Activated naive CD4-positive, alpha-beta T cell treated with anti-CD3 and anti-CD28 coated beads, Interleukin-2, amount 50 U/mL, for 24 hours (primary cell): ENCODE results near the gene PHKA2.
"Not testable (repeated sequence)": the region's sequence is repeated elsewhere in the genome, so short reads cannot be mapped to it uniquely, and the experiment has no call there.

Experiments
- H3K27ac Mint-ChIP-seq: one replicate; pipeline ENCODE4 v1.8.0; 2021; ENCODE audit warnings: mild to moderate bottlenecking, mixed read lengths
- H3K27me3 Mint-ChIP-seq: one replicate; pipeline ENCODE4 v1.8.0; 2021; ENCODE audit warnings: mixed read lengths
- H3K36me3 Mint-ChIP-seq: one replicate; pipeline ENCODE4 v1.8.0; 2021; ENCODE audit warnings: mixed read lengths
- H3K4me1 Mint-ChIP-seq: one replicate; pipeline ENCODE4 v1.8.0; 2021; ENCODE audit warnings: mixed read lengths
- H3K4me3 Mint-ChIP-seq: one replicate; pipeline ENCODE4 v1.8.0; 2021; ENCODE audit warnings: mild to moderate bottlenecking, mixed read lengths
- H3K9me3 Mint-ChIP-seq: one replicate; pipeline ENCODE4 v1.8.0; 2021; ENCODE audit warnings: mixed read lengths

Gene PHKA2

GRCh38 chrX:18877469-18877868 is 106.4 kb downstream of the PHKA2 start:
- no peak overlapping the region for H3K27ac Mint-ChIP-seq
- no peaks in the 10 kb centered on the region for H3K27me3 Mint-ChIP-seq
- H3K9me3 Mint-ChIP-seq: no peaks in the 10 kb centered on the region
- H3K4me1 Mint-ChIP-seq: peaks cover 9% of the 10 kb centered on the region
- no peak overlapping the region for H3K4me3 Mint-ChIP-seq
- H3K36me3 Mint-ChIP-seq: no peaks in the 10 kb centered on the region

GRCh38 chrX:18875256-18875878 is 108.5 kb downstream of the PHKA2 start:
- Mint-ChIP-seq H3K4me1 (peaks cover 9% of the 10 kb centered on the region), H3K36me3 (no peaks in the 10 kb centered on the region), H3K9me3 (no peaks in the 10 kb centered on the region), H3K4me3 (no peak overlapping the region), H3K27me3 (no peaks in the 10 kb centered on the region), H3K27ac (no peak overlapping the region)

DNA sequence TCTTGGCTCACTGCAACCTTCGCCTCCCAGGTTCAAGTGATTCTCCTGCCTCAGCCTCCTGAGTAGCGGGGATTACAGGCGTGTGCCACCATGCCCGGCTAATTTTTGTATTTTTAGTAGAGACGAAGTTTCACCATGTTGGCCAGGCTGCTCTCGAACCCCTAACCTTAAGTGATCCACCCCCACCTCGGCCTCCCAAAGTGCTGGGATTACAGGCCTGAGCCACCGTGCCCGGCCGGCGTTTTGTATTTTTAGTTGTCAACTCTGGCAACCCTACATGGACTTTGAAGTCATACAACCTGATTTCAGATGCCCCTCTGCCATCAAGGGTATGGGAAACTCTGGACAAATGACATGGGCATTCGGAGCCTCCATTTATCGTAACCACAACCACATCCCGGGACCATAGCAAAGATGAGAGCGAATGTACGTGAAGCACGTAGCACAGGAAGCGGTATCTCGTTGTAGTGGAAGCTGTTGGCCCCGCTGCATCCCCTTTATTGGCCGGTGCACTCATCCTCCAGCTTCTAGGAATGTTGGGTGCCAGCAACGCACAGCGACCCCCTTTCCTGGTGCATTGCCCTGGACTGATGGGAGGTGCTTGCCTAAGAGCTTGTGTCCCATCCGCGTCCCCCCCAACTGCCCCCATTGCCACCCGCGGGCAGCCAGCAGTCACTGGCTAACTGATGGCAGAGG is 109.2 kb downstream of the PHKA2 start:
- Mint-ChIP-seq H3K4me1 (peaks cover 9% of the 10 kb centered on the region), H3K27ac (no peak overlapping the region), H3K9me3 (no peaks in the 10 kb centered on the region), H3K36me3 (peaks cover 1% of the 10 kb centered on the region), H3K4me3 (no peak overlapping the region), H3K27me3 (no peaks in the 10 kb centered on the region)

GRCh38 chrX:18873836-18874235 is 110.1 kb downstream of the PHKA2 start:
- H3K27me3 Mint-ChIP-seq: no peaks in the 10 kb centered on the region
- H3K9me3 Mint-ChIP-seq: no peaks in the 10 kb centered on the region
- H3K27ac Mint-ChIP-seq: no peak overlapping the region
- peaks cover 1% of the 10 kb centered on the region for H3K36me3 Mint-ChIP-seq
- no peak overlapping the region for H3K4me3 Mint-ChIP-seq
- H3K4me1 Mint-ChIP-seq: peaks cover 9% of the 10 kb centered on the region

DNA sequence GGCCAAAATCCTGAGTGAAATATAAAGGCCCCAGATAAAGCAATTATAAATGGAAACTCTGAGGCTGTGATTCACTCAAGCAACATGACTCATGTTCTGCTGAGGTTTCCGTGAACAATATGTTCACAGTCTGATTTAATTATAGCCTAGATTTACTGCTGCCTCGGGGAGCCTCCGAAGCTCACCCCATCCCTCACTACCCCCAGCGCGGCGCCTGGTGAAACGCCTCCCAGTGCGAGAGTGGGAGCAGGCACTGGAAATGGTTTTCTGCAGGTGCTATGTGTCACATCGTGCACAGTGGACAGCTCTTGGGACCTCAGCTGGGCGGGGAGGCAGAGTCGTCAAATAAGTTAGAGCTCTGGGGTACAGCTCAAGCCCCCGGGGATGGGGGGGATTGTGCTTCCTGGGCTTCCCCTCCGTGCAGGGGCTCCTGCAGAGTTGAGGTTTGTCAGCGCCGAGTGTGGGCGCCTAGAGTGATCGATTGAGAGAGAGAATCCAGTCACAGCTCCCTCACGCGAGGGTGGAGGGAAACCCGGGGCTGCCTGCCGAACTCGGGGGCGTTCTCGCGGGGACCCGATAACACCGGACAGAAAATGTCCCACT is 110.6 kb downstream of the PHKA2 start:
- Mint-ChIP-seq H3K4me3 (no peak overlapping the region), H3K27me3 (no peaks in the 10 kb centered on the region), H3K27ac (peak overlapping the region; percentile 65), H3K9me3 (no peaks in the 10 kb centered on the region), H3K4me1 (peaks cover 9% of the 10 kb centered on the region), H3K36me3 (peaks cover 1% of the 10 kb centered on the region)

GRCh38 chrX:18872621-18873020 is 111.3 kb downstream of the PHKA2 start:
- Mint-ChIP-seq H3K27me3 (no peaks in the 10 kb centered on the region), H3K4me3 (no peak overlapping the region), H3K36me3 (peaks cover 1% of the 10 kb centered on the region), H3K9me3 (no peaks in the 10 kb centered on the region), H3K4me1 (peaks cover 9% of the 10 kb centered on the region), H3K27ac (peak overlapping the region; percentile 65)

DNA sequence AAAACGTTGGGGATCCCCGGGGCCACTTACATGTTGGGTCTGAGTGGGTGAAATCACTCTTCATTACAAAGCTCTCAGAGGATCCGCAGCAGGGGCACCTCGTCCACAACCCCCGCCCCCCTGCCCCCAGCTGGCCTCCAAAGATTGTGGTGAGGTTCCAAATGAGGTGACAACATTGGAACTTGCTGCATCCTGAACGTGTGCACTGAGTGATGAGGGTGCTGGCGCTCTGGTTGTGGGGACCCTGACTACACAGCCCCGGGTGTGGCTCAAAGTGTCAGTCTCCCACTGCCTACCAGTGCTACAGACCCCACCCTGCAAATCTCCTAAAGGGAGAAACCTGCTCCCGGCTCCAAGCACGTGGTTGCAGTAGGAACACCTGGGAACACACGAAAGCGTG is 111.9 kb downstream of the PHKA2 start:
- H3K4me1 Mint-ChIP-seq: peaks cover 9% of the 10 kb centered on the region
- no peak overlapping the region for H3K27ac Mint-ChIP-seq
- H3K27me3 Mint-ChIP-seq: no peaks in the 10 kb centered on the region
- no peak overlapping the region for H3K4me3 Mint-ChIP-seq
- no peaks in the 10 kb centered on the region for H3K9me3 Mint-ChIP-seq
- H3K36me3 Mint-ChIP-seq: peaks cover 1% of the 10 kb centered on the region

GRCh38 chrX:18871161-18871890 is 112.6 kb downstream of the PHKA2 start:
- H3K27ac Mint-ChIP-seq: no peak overlapping the region
- peaks cover 1% of the 10 kb centered on the region for H3K36me3 Mint-ChIP-seq
- peaks cover 9% of the 10 kb centered on the region for H3K4me1 Mint-ChIP-seq
- H3K27me3 Mint-ChIP-seq: no peaks in the 10 kb centered on the region
- no peak overlapping the region for H3K4me3 Mint-ChIP-seq
- H3K9me3 Mint-ChIP-seq: no peaks in the 10 kb centered on the region

DNA sequence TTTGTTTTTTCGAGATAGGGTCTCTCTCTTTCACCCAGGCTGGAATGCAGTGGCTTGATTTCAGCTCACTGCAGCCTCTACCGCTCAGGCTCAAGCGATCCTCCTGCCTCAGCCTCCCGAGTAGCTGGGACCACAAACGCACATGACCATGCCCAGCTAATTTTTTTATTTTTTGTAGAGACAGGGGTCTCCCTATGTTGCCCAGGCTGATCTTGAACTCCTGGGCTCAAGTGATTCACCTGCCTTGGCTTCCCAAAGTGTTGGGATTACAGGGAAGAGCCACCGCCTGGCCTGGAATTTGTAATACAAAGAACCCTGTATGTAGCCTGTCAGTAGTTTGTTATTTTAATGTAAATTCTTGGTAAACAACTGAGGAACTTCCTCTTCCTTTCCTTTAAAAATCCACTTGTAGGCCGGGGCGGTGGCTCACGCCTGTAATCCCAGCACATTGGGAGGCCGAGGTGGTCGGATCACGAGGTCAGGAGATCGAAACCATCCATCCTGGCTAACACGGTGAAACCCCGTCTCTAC is 119.5 kb downstream of the PHKA2 start:
- Mint-ChIP-seq H3K9me3 (no peaks in the 10 kb centered on the region), H3K4me1 (no peaks in the 10 kb centered on the region), H3K27ac (no peak overlapping the region), H3K27me3 (no peaks in the 10 kb centered on the region), H3K4me3 (no peak overlapping the region), H3K36me3 (no peaks in the 10 kb centered on the region)

GRCh38 chrX:18861511-18861910 is 122.4 kb downstream of the PHKA2 start:
- no peaks in the 10 kb centered on the region for H3K9me3 Mint-ChIP-seq
- H3K27ac Mint-ChIP-seq: no peak overlapping the region
- H3K27me3 Mint-ChIP-seq: no peaks in the 10 kb centered on the region
- peaks cover 7% of the 10 kb centered on the region for H3K4me1 Mint-ChIP-seq
- no peak overlapping the region for H3K4me3 Mint-ChIP-seq
- peaks cover 1% of the 10 kb centered on the region for H3K36me3 Mint-ChIP-seq

DNA sequence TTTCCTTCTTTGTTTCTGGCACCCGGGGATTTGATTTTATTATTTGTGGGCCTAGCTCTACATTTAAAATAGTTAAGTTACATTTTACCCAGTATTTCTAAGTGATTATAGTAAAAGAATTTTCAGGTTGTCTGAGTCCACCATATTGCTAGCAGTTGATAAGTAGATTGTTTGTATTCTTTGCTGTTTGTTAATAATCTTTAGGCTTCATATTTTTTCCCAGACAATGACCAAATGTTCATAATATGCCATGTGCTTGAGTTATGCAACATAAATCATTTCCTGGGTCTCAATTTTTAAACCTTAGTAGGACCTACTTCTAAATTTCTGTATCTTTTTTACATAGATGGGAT is 127.3 kb downstream of the PHKA2 start:
- Mint-ChIP-seq H3K36me3 (peaks cover 5% of the 10 kb centered on the region), H3K27me3 (no peaks in the 10 kb centered on the region), H3K27ac (no peak overlapping the region), H3K9me3 (no peaks in the 10 kb centered on the region), H3K4me1 (peaks cover 46% of the 10 kb centered on the region), H3K4me3 (no peak overlapping the region)

DNA sequence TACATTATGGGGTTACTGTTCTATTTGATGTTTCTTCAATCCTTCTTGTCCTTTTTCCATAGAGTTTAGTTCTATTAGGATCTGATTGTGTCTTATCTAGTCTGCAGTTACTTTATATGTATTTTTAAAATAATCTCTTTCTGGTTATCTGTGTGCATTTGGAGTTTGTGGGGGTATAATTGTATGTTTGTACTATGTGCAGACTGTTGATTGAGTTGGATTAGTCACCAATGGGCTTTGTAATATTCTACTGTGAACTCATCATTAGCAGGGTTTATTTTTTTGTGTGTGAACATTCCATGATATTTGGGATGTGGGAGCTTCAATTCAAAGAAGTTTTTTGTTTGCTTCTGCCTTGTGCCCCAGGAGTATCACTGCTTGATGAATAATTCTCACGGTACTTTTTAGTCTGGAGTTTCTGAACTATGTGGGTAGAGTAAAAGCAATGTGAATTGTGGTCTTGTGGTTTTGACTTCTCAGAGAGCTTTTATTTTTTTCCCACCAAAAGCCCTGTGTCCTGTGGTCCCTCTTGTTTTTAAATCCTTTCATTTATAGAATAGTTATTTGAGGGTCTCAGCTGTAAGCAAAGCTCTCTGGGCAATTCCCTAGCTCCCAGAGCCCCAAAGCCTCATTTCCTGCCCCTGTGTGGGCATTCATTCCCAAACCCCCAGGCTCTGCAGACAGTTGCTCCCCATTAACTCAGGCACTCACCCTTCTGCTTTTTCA is 127.8 kb downstream of the PHKA2 start:
- peaks cover 46% of the 10 kb centered on the region for H3K4me1 Mint-ChIP-seq
- peaks cover 5% of the 10 kb centered on the region for H3K36me3 Mint-ChIP-seq
- peak overlapping the region; percentile 55 for H3K27ac Mint-ChIP-seq
- H3K27me3 Mint-ChIP-seq: no peaks in the 10 kb centered on the region
- no peaks in the 10 kb centered on the region for H3K9me3 Mint-ChIP-seq
- peak overlapping the region; percentile 60 for H3K4me3 Mint-ChIP-seq

DNA sequence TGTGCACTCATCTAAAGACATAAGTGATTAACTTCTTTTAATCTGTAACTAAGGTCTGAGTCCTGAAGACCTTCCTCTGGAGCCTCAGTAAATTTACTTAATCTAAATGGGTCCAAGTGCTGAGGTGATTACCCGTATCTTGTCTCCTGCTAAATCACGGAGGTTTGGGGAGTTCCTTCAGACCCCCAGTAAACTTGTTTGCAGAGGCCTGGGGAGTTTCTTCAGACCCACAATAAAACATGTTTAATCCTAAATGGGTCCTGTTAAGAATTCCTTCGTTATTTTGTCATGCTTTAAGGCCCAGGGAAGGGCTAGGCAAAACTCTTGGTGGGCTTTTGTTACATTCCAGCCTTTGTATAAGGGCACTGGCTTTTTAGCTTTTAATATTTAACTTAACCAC is 136.0 kb downstream of the PHKA2 start:
- not testable (repeated sequence) for H3K27ac Mint-ChIP-seq, H3K9me3 Mint-ChIP-seq, H3K4me1 Mint-ChIP-seq, H3K4me3 Mint-ChIP-seq, H3K27me3 Mint-ChIP-seq, H3K36me3 Mint-ChIP-seq
